Left hindlimb (tissue), 1 donor: ENCODE results near the gene KCNJ3.
"Not testable (repeated sequence)": the region's sequence is repeated elsewhere in the genome, so short reads cannot be mapped to it uniquely, and the experiment has no call there.

Experiments used
- DNase-seq: peaks from one replicate; pipeline ENCODE4 v3.0.0-alpha.2; 2018

KCNJ3 gene

DNA sequence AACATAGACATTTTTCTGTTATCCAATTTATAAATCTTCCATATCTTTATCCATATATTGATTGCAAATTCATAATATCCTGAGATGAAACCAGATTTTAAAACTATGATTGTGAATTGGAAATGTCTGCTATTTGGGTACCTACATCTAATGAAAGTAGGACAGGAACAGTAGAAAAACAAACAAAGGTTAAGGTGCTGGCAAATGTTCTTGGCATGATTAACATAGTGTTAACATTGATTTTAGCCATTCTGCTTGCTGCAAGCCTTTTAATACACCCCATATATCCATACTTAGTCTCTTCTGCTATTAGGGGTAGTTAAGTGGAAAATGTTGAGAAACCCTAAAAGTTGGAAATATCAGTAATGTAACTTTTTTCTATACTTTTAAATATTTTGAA is 152.0 kb downstream of the KCNJ3 start:
- no peak for DNase-seq

GRCh38 chr2:154855138-154855537 is 156.6 kb downstream of the KCNJ3 start:
- DNase-seq, result no peak

DNA sequence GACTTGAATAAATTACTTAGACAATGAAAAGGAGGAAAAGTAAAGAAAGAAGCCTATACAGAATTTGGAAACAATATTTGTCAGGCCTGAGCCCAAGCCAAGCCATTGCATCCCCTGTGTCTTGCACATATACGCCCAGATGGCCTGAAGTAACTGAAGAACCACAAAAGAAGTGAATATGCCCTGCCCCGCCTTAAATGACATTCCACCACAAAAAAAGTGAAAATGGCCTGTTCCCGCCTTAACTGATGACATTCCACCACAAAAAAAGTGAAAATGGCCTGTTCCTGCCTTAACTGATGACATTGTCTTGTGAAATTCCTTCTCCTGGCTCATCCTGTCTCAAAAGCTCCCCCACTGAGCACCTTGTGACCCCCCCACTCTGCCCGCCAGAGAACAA is 168.7 kb downstream of the KCNJ3 start:
- not testable (repeated sequence) for DNase-seq

GRCh38 chr2:154875999-154876398 is 177.5 kb downstream of the KCNJ3 start:
- no peak for DNase-seq

DNA sequence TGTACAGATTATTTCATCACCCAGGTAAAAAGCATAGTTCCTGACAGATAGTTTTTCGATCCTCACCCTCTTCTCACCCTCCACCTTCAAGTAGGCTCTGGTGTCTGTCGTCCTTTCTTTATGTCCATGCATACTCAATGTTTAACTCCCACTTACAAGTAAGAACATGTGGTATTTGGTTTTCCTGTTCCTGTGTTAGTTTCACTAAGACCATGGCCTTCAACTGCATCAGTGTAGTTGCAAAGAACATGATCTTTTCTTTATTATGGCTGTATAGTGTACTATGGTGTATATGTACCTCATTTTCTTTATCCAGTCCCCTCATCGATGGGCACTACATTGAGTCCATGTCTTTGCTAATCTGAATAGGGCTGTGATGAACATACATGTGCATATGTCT is 184.2 kb downstream of the KCNJ3 start:
- no peak for DNase-seq

GRCh38 chr2:154886316-154886715 is 187.8 kb downstream of the KCNJ3 start:
- no peak for DNase-seq

GRCh38 chr2:154898269-154898668 is 199.8 kb downstream of the KCNJ3 start:
- DNase-seq, result no peak

DNA sequence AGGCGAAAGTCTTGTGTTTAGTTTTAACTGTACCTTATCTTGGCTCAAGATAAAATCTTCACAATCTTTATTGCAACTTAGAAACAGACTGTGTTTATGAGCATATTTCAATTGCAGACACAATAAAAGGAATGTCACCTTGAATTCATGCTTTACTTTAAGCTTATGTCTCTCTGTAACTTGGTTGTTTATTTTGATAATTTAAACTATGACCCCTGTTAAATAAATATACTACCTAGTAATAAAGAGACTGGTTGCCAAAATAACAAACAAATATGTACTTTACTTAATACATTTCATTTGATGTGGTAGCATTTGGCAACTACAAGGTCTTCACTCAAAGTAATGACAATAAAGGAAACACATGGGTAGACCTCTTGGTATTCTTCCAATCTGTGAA is 202.6 kb downstream of the KCNJ3 start:
- no peak for DNase-seq
